Gastroesophageal sphincter (tissue), 3 donors: ENCODE results near the gene STAM.

Experiments used
- POLR2A ChIP-seq, 2 donors: fragments of 450-650 bp; IDR thresholded peaks; one replicate each; pipeline ENCODE4 v1.6.1; 2017; ENCODE audit warnings: antibody characterized with exemption in 2 of 2, mild to moderate bottlenecking in 2 of 2, moderate library complexity in 1 of 2
- POLR2AphosphoS5 ChIP-seq: sonication (generic); formaldehyde crosslinking; IDR thresholded peaks from one replicate; pipeline ENCODE4 v1.6.1; 2017; ENCODE audit warnings: antibody characterized with exemption
- TF ChIP-seq, protein P1 (sequence below), 4 experiments: fragments of 200-600 bp in 2 of 4; fragments of 450-650 bp in 2 of 4; sonication (generic) in 1 of 4; IDR thresholded peaks; one replicate each; pipeline ENCODE4 v1.5.1; 2017 to 2019; ENCODE audit warnings: antibody characterized with exemption in 4 of 4, mild to moderate bottlenecking in 2 of 4, moderate library complexity in 2 of 4

GRCh38 chr10:17605936-17606335, 38.0 kb upstream of the STAM start:
- TF ChIP-seq, protein P1, sequence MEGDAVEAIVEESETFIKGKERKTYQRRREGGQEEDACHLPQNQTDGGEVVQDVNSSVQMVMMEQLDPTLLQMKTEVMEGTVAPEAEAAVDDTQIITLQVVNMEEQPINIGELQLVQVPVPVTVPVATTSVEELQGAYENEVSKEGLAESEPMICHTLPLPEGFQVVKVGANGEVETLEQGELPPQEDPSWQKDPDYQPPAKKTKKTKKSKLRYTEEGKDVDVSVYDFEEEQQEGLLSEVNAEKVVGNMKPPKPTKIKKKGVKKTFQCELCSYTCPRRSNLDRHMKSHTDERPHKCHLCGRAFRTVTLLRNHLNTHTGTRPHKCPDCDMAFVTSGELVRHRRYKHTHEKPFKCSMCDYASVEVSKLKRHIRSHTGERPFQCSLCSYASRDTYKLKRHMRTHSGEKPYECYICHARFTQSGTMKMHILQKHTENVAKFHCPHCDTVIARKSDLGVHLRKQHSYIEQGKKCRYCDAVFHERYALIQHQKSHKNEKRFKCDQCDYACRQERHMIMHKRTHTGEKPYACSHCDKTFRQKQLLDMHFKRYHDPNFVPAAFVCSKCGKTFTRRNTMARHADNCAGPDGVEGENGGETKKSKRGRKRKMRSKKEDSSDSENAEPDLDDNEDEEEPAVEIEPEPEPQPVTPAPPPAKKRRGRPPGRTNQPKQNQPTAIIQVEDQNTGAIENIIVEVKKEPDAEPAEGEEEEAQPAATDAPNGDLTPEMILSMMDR (IDR thresholded peaks at IDR 0.05): no peak
- TF ChIP-seq POLR2A (IDR thresholded peaks at IDR 0.05) (no peak), POLR2AphosphoS5 (no peak)
